B cell (primary cell): ENCODE results near the gene PACSIN2. TPM values are rescaled to one million over a fixed set of nuclear protein-coding genes. Genes with fewer than 3 reads are reported as not detected.
A peak's percentile ranks its signal among the peaks of the same experiment; 100 is the strongest.

Experiments
- ATAC-seq: fragments of 200-7000 bp; cut with Tn5 transposase; one replicate; pipeline ENCODE4 v1.10.0; 2021; ENCODE audit warnings: low read depth, mild to moderate bottlenecking, moderate number of reproducible peaks, moderate library complexity
- CTCF ChIA-PET: fragments of 350-600 bp; sonication (Branson Sonifier 250); formaldehyde crosslinking; loops from one replicate; lab custom pipeline; 2021; ENCODE audit warnings: antibody characterized with exemption, inconsistent platforms; lab: Charles Lee
- POLR2A ChIA-PET: fragments of 350-600 bp; sonication (Branson Sonifier 250); formaldehyde crosslinking; loops from one replicate; lab custom pipeline; 2021; ENCODE audit warnings: antibody characterized with exemption; lab: Charles Lee
- DNase-seq: peaks from one replicate; pipeline ENCODE4 v3.0.0; 2013
- H2AFZ ChIP-seq: 2 replicates; pipeline ENCODE4 v1.6.1; 2012; ENCODE audit warnings: mild to moderate bottlenecking, low read depth, low read length; ENCODE audit not compliant: insufficient read depth, poor library complexity, severe bottlenecking
- H3K27ac ChIP-seq, 2 donors: 1 replicate in 1 of 2; 2 replicates in 1 of 2; pipeline ENCODE4 v1.5.1; 2012 to 2013; ENCODE audit warnings: low read length in 2 of 2, mild to moderate bottlenecking in 2 of 2, moderate library complexity in 1 of 2
- H3K27me3 ChIP-seq, 4 experiments: fragments of 200-600 bp in 1 of 4; sonication (generic) in 1 of 4; replicated peaks in 1 of 4; 1 replicate in 2 of 4; 2 replicates in 2 of 4; pipeline versions ENCODE4 v1.6.1 to v1.7.0; 2013 to 2016; ENCODE audit warnings: low read length in 3 of 4, mild to moderate bottlenecking in 2 of 4, mixed read lengths in 1 of 4, moderate library complexity in 1 of 4; ENCODE audit not compliant: insufficient read depth in 4 of 4, control insufficient read depth in 3 of 4; ENCODE audit errors: control extremely low read depth in 1 of 4
- H3K36me3 ChIP-seq, 2 experiments: replicated peaks in 1 of 2; 1 replicate in 1 of 2; 2 replicates in 1 of 2; pipeline versions ENCODE4 v1.6.1 to v1.7.1; 2013; ENCODE audit warnings: low read length in 1 of 2; ENCODE audit not compliant: insufficient read depth in 2 of 2, control insufficient read depth in 1 of 2; ENCODE audit errors: control extremely low read depth in 1 of 2, extremely low read depth in 1 of 2
- H3K4me1 ChIP-seq, 2 donors: fragments of 200-600 bp in 1 of 2; sonication (generic) in 1 of 2; 1 replicate in 1 of 2; 2 replicates in 1 of 2; pipeline versions ENCODE4 v1.5.1 to v1.6.1; 2013 to 2017; ENCODE audit warnings: low read length in 2 of 2; ENCODE audit not compliant: control insufficient read depth in 2 of 2, insufficient read depth in 2 of 2
- H3K4me2 ChIP-seq: replicated peaks from 2 replicates; pipeline ENCODE3; 2012; ENCODE audit warnings: mild to moderate bottlenecking, low read depth, low read length; ENCODE audit not compliant: poor library complexity, severe bottlenecking
- H3K4me3 ChIP-seq, 5 experiments: fragments of 200-600 bp in 1 of 5; sonication (generic) in 1 of 5; 1 replicate in 3 of 5; 2 replicates in 2 of 5; pipeline versions ENCODE4 v1.5.1 to v1.7.0; 2011 to 2016; ENCODE audit warnings: low read length in 4 of 5, mild to moderate bottlenecking in 4 of 5, low read depth in 2 of 5, control low read depth in 1 of 5, moderate library complexity in 1 of 5; ENCODE audit not compliant: insufficient read depth in 1 of 5; ENCODE audit errors: control extremely low read depth in 1 of 5, extremely low read depth in 1 of 5
- H3K79me2 ChIP-seq: fragments of 200-600 bp; sonication (generic); one replicate; pipeline ENCODE4 v1.6.0; 2016; ENCODE audit warnings: low read length; ENCODE audit not compliant: control insufficient read depth, insufficient read depth
- H3K9ac ChIP-seq: fragments of 200-600 bp; sonication (generic); 2 replicates; pipeline ENCODE4 v1.6.1; 2017; ENCODE audit warnings: mild to moderate bottlenecking, low read length, moderate library complexity
- H3K9me3 ChIP-seq, 3 donors: one replicate each; pipeline versions ENCODE4 v1.6.1 to v1.7.1; 2013; ENCODE audit warnings: low read length in 2 of 3; ENCODE audit not compliant: control insufficient read depth in 2 of 3, insufficient read depth in 1 of 3; ENCODE audit errors: control extremely low read depth in 1 of 3
- H4K20me1 ChIP-seq: 2 replicates; pipeline ENCODE4 v1.6.0; 2012; ENCODE audit warnings: mild to moderate bottlenecking, low read length; ENCODE audit not compliant: insufficient read depth, control insufficient read depth, poor library complexity, severe bottlenecking
- H3K27ac Mint-ChIP-seq: one replicate; pipeline ENCODE4 v1.8.0; 2021; ENCODE audit warnings: mixed read lengths
- H3K27me3 Mint-ChIP-seq: one replicate; pipeline ENCODE4 v1.8.0; 2021; ENCODE audit warnings: mixed read lengths
- H3K4me1 Mint-ChIP-seq: one replicate; pipeline ENCODE4 v1.8.0; 2021; ENCODE audit warnings: mixed read lengths
- H3K4me3 Mint-ChIP-seq: one replicate; pipeline ENCODE4 v1.8.0; 2021; ENCODE audit warnings: mixed read lengths
- H3K9me3 Mint-ChIP-seq: one replicate; pipeline ENCODE4 v1.8.0; 2022; ENCODE audit warnings: mixed read lengths; ENCODE audit not compliant: insufficient read depth
- EZH2 ChIP-seq: IDR thresholded peaks from 2 replicates; pipeline ENCODE4 v1.6.1; 2012; ENCODE audit warnings: borderline replicate concordance, low read depth, mild to moderate bottlenecking, moderate library complexity, low read length; ENCODE audit not compliant: insufficient read depth, poor library complexity, severe bottlenecking
- WGBS: methylation state at CpG from one replicate; pipeline ENCODE4 v1.1.5; 2013; ENCODE audit warnings: missing lambda C conversion rate; ENCODE audit not compliant: insufficient coverage; 5-methylcytosine and 5-hydroxymethylcytosine counted together
- intact Hi-C: fragments of 100-400 bp; cut with micrococcal nuclease; formaldehyde crosslinking; loops from one replicate; pipeline ENCODE4 v1.10.0; 2022
- polyA plus RNA-seq: library from polyadenylated mRNA; depleted of rRNA; stranded (reverse); fragments of >200 nt; gene quantifications from 2 replicates; pipeline ENCODE4 v1.2.3, GENCODE V29; 2012
- total RNA-seq, 2 donors: library from RNA; stranded (reverse); fragments of 120-200 nt in 1 of 2; gene quantifications; 1 replicate in 1 of 2; 2 replicates in 1 of 2; pipeline versions ENCODE4 v1.2.3 to v1.2.4, GENCODE V29; 2013 to 2022
- TF ChIP-seq, protein P1 (sequence below): fragments of 200-600 bp; IDR thresholded peaks from one replicate; pipeline ENCODE4 v1.8.0; 2022; ENCODE audit warnings: antibody characterized with exemption, mild to moderate bottlenecking

PACSIN2 gene
- total and polyA plus RNA-seq, 2 donors (not counting 1 experiment from before 2014, with no cell fraction given), result 26.9 to 59.3 TPM

DNA sequence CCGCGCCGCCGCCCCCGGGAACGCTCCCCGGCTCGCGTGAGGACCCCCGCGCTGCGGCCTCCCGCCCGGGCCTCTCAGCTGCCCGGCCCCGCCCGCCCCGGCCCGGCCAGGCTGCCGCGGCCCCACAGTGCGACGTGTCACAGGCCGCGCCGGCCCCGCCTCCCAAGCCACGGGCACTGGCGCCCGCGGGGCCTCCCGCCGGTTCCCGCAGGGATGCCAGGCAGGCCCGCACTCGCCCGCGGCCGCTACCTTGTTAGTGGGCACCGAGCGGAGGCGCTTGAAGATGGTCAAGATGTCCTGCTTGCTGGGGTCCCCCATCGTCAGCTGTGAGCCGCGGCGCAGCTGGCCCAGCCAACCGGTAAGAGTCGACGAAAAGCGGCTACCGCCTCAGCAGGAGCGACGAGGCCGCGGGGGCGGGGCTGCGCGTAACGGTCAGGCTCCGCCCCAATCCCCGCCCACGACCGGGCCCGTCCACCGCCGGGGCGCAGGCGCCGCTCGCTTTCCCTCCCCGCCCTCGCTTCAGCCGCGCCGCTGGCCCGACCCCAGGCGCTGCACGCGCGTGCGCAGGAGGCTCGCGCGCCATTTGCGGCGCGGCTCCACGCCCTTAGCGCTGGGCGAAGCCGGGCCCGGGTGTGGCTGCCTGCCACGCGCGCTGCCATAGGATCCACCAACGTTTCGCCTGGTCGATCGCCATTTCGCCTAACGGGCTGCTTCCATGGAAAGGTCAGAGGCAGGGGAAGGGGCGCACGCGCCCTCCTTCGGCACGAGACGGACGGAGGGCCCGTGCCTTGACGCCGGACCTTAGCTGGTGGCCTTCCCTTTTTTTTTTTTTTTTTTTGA lies 157.9 kb downstream of the PACSIN2 start, which contains the start of gene ARFGAP3:
Gene ARFGAP3 (minus strand): TSS at position 409 of the 840 bp plus-strand sequence. CDS start 91 bp downstream, at position 318.
- Histone ChIP-seq H3K27me3 (no peaks in the 10 kb centered on the region), H3K27ac (peak within 1 kb of the TSS; percentile 83 to 86), H3K4me1 (peaks cover 27 to 42% of the 10 kb centered on the region in 2 donors), H3K9me3 (peaks cover 0 to 5% (median 0%) of the 10 kb centered on the region in 3 donors), H4K20me1 (peaks cover 5% of the 10 kb centered on the region), H3K4me3 (peak within 1 kb of the TSS; percentile 65 to 82 (median 77)), H3K4me2 (peak within 1 kb of the TSS; percentile 83), H2AFZ (peak within 1 kb of the TSS; percentile 80), H3K36me3 (peaks cover 0 to 3% of the 10 kb centered on the region in 2 experiments), H3K9ac (peak within 1 kb of the TSS; percentile 75), H3K79me2 (peaks cover 44% of the 10 kb centered on the region)
- 9% methylated on average over 111 of the region's 111 CpGs for WGBS
- H3K4me3 Mint-ChIP-seq, result peak within 1 kb of the TSS; percentile 86
- intact Hi-C loops, result loop anchor here (1.0 to 5.0 kb wide), 5 partner anchors 10 to 242 kb away; partner anchors contain the start of gene PACSIN2
- no peaks in the 10 kb centered on the region for H3K9me3 Mint-ChIP-seq
- peak; percentile 93 for ATAC-seq
- peak within 1 kb of the TSS; percentile 88 for H3K27ac Mint-ChIP-seq
- CTCF ChIA-PET, result interaction anchor here (0.5 to 2.1 kb wide), 3 partner anchors 10 to 12 kb away, joined by 4 to 23 read pairs (median 6); no protein-coding TSS in a partner anchor
- DNase-seq, result peak; percentile 98
- H3K4me1 Mint-ChIP-seq, result peaks cover 30% of the 10 kb centered on the region
- TF ChIP-seq EZH2, result no peak
- TF ChIP-seq, protein P1, sequence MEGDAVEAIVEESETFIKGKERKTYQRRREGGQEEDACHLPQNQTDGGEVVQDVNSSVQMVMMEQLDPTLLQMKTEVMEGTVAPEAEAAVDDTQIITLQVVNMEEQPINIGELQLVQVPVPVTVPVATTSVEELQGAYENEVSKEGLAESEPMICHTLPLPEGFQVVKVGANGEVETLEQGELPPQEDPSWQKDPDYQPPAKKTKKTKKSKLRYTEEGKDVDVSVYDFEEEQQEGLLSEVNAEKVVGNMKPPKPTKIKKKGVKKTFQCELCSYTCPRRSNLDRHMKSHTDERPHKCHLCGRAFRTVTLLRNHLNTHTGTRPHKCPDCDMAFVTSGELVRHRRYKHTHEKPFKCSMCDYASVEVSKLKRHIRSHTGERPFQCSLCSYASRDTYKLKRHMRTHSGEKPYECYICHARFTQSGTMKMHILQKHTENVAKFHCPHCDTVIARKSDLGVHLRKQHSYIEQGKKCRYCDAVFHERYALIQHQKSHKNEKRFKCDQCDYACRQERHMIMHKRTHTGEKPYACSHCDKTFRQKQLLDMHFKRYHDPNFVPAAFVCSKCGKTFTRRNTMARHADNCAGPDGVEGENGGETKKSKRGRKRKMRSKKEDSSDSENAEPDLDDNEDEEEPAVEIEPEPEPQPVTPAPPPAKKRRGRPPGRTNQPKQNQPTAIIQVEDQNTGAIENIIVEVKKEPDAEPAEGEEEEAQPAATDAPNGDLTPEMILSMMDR, result no peak
- H3K27me3 Mint-ChIP-seq, result no peaks in the 10 kb centered on the region
- POLR2A ChIA-PET, result interaction anchor here (0.5 to 1.4 kb wide), 4 partner anchors 75 to 1137 kb away, joined by 4 to 6 read pairs (median 4); partner anchors contain the start of gene POLDIP3
